ENCODE data around the gene EXOSC5.

- TF ChIP-seq CTCF (IDR thresholded peaks at IDR 0.05), result no peak
- TF ChIP-seq POLR2AphosphoS5 (IDR thresholded peaks at IDR 0.05; ENCODE audit: low read depth, low read length), result no peak
- TF ChIP-seq EP300 (IDR thresholded peaks at IDR 0.05; ENCODE audit: borderline replicate concordance in 1 of 2, low read depth in 1 of 2, low read length in 1 of 2), result no peak
- TF ChIP-seq TEAD4 (IDR thresholded peaks at IDR 0.05; ENCODE audit: borderline replicate concordance, insufficient read depth), result no peak
- TF ChIP-seq MAX (IDR thresholded peaks at IDR 0.05; ENCODE audit: low read depth), result no peak
- TF ChIP-seq JUND (IDR thresholded peaks at IDR 0.05), result no peak
- TF ChIP-seq RXRA (IDR thresholded peaks at IDR 0.05; ENCODE audit: borderline replicate concordance, low read depth), result no peak
- no peak for TF ChIP-seq TAF1 (IDR thresholded peaks at IDR 0.05; ENCODE audit: borderline replicate concordance, low read depth, low read length)
- no peak for TF ChIP-seq USF2 (IDR thresholded peaks at IDR 0.05; ENCODE audit: borderline replicate concordance, low read depth, low read length)
- no peak for TF ChIP-seq EZH2phosphoT487 (IDR thresholded peaks at IDR 0.05; ENCODE audit: borderline replicate concordance, low read depth)
- no peak for TF ChIP-seq RCOR1 (IDR thresholded peaks at IDR 0.05; ENCODE audit: low read length)
- no peak for TF ChIP-seq CHD2 (IDR thresholded peaks at IDR 0.05; ENCODE audit: low read length, partially characterized antibody)
These were observed 48.4 kb upstream of the EXOSC5 start for GRCh38 chr19:41445575-41445974.

All from SK-N-SH (cell line).